Ishikawa (cell line): ENCODE results near the gene GLRX5.

Source experiments
- CEBPB ChIP-seq: IDR thresholded peaks from 2 replicates; pipeline ENCODE4 v1.6.1; 2012
- CREB1 ChIP-seq: IDR thresholded peaks from 2 replicates; pipeline ENCODE4 v1.6.1; 2012; ENCODE audit warnings: low read depth
- EGR1 ChIP-seq: IDR thresholded peaks from 2 replicates; pipeline ENCODE4 v1.6.1; 2012
- EP300 ChIP-seq: IDR thresholded peaks from 2 replicates; pipeline ENCODE4 v1.6.1; 2012; ENCODE audit warnings: borderline replicate concordance
- FOXM1 ChIP-seq: IDR thresholded peaks from 2 replicates; pipeline ENCODE4 v1.6.1; 2012; ENCODE audit warnings: low read depth, borderline replicate concordance
- NFIC ChIP-seq: IDR thresholded peaks from 2 replicates; pipeline ENCODE4 v1.6.1; 2012
- RAD21 ChIP-seq: IDR thresholded peaks from 2 replicates; pipeline ENCODE4 v1.6.1; 2012; ENCODE audit warnings: low read depth
- TAF1 ChIP-seq: IDR thresholded peaks from 2 replicates; pipeline ENCODE4 v1.6.1; 2012; ENCODE audit warnings: low read depth, mild to moderate bottlenecking
- TCF12 ChIP-seq: IDR thresholded peaks from 2 replicates; pipeline ENCODE4 v1.6.1; 2012; ENCODE audit warnings: low read depth
- TEAD4 ChIP-seq: IDR thresholded peaks from 2 replicates; pipeline ENCODE4 v1.6.1; 2012
- YY1 ChIP-seq: IDR thresholded peaks from 2 replicates; pipeline ENCODE4 v1.6.1; 2012; ENCODE audit warnings: low read depth
- ZBTB7A ChIP-seq: IDR thresholded peaks from 2 replicates; pipeline ENCODE4 v1.6.1; 2012; ENCODE audit warnings: low read depth
- TF ChIP-seq, protein P1 (sequence below): IDR thresholded peaks from 2 replicates; pipeline ENCODE4 v1.6.1; 2012; ENCODE audit warnings: low read depth, mild to moderate bottlenecking
- TF ChIP-seq, protein P2 (sequence below): IDR thresholded peaks from 2 replicates; pipeline ENCODE4 v1.6.1; 2012
- TF ChIP-seq, protein P3 (sequence below): IDR thresholded peaks from 2 replicates; pipeline ENCODE4 v1.6.1; 2012

Gene GLRX5

DNA sequence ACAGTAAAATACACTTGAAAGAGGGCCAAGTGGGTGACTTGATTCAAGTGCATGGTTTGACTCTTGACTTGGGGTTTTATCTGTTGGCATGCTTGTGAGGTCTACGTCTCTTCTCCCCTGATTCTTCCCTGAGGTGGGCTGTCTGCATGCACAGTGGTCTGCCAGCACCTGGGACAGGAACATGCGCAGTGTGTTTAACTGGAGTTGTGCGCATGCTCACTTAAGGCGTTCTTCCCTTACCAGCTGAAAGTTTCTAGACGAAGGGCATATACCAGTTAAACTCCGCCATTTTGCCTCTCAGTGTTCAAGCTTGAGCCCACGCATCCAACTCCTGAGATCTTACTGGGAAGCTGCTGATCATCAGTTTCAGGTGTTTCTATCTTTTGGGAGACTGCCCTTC is 38.5 kb downstream of the GLRX5 start:
- TF ChIP-seq YY1 (no peak), CEBPB (no peak), ZBTB7A (no peak), TAF1 (no peak), EP300 (no peak), TCF12 (no peak), FOXM1 (no peak), CREB1 (no peak), EGR1 (no peak), RAD21 (no peak), NFIC (no peak), TEAD4 (no peak)
- TF ChIP-seq, protein P1, sequence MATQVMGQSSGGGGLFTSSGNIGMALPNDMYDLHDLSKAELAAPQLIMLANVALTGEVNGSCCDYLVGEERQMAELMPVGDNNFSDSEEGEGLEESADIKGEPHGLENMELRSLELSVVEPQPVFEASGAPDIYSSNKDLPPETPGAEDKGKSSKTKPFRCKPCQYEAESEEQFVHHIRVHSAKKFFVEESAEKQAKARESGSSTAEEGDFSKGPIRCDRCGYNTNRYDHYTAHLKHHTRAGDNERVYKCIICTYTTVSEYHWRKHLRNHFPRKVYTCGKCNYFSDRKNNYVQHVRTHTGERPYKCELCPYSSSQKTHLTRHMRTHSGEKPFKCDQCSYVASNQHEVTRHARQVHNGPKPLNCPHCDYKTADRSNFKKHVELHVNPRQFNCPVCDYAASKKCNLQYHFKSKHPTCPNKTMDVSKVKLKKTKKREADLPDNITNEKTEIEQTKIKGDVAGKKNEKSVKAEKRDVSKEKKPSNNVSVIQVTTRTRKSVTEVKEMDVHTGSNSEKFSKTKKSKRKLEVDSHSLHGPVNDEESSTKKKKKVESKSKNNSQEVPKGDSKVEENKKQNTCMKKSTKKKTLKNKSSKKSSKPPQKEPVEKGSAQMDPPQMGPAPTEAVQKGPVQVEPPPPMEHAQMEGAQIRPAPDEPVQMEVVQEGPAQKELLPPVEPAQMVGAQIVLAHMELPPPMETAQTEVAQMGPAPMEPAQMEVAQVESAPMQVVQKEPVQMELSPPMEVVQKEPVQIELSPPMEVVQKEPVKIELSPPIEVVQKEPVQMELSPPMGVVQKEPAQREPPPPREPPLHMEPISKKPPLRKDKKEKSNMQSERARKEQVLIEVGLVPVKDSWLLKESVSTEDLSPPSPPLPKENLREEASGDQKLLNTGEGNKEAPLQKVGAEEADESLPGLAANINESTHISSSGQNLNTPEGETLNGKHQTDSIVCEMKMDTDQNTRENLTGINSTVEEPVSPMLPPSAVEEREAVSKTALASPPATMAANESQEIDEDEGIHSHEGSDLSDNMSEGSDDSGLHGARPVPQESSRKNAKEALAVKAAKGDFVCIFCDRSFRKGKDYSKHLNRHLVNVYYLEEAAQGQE: no peak
- TF ChIP-seq, protein P2, sequence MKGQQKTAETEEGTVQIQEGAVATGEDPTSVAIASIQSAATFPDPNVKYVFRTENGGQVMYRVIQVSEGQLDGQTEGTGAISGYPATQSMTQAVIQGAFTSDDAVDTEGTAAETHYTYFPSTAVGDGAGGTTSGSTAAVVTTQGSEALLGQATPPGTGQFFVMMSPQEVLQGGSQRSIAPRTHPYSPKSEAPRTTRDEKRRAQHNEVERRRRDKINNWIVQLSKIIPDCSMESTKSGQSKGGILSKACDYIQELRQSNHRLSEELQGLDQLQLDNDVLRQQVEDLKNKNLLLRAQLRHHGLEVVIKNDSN: no peak
- TF ChIP-seq, protein P3, sequence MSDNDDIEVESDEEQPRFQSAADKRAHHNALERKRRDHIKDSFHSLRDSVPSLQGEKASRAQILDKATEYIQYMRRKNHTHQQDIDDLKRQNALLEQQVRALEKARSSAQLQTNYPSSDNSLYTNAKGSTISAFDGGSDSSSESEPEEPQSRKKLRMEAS: no peak

DNA sequence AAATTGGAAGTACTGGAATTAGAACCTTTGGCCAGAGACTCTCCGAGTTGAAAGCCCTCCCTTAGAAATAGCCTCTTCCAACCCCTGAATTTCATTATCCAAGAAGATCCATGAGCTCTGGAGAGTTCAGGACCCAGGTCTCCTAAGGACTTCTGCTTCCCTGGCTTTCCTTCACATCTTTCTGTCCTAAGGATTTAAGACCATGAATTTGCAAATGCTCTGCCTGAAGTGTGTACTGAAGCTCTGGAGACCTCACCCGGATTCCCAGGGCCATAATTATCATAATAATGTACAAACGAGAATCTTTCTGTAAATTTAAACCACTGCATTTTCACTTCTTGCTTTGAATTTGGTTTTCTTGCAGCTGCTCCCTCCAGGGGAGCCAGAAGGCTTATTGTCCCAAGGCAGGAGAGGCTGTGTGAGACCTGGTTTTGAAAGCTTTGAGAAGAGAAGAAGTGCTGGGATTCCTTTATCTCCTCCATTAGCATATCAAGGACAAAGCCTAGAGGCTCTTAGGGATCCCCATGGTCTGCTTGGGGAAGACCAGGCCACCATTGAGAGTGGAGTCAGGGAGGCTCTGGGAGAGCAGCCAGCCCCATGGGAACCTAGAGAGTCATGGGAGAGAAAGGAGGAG is 41.1 kb downstream of the GLRX5 start:
- TF ChIP-seq TEAD4: no peak
- TF ChIP-seq TAF1: no peak
- TF ChIP-seq, protein P1: no peak
- no peak for TF ChIP-seq CEBPB
- TF ChIP-seq EGR1: no peak
- TF ChIP-seq NFIC: no peak
- no peak for TF ChIP-seq TCF12

DNA sequence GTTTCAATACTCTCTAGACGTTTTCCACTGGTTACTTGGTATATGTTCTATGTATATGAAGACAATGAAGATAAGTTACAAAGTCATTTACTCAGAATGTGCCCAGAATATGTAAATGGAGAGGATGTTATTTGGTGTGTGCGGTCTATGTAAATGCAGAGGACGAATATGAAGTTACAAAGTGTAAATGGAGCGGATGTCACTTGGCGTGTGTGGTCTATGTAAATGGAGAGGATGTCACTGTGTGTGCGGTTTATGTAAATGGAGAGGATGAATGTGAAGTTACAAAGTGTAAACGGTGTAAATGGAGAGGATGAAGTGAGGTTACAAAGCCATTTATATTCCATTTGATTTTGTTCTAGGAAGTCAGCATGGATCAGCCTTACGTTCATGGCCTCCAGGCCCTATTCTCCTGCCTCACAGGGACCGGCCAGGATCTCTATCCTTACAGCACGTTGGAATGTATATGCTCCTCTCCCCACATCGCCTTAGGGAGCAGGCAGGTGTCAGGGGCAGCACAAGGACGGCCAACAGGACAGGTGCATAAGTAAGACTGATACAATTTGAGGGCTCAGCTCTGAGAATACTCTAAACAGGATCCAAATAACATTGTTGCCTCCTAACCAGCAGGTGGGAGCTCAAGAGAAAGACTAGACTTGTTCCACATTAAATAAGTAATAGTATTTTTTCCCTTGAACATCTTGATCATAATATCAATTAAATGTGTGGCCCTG is 42.4 kb downstream of the GLRX5 start:
- TF ChIP-seq EP300 (no peak), YY1 (no peak), NFIC (no peak), TCF12 (no peak)
- TF ChIP-seq, protein P3: no peak
- TF ChIP-seq, protein P2: no peak

DNA sequence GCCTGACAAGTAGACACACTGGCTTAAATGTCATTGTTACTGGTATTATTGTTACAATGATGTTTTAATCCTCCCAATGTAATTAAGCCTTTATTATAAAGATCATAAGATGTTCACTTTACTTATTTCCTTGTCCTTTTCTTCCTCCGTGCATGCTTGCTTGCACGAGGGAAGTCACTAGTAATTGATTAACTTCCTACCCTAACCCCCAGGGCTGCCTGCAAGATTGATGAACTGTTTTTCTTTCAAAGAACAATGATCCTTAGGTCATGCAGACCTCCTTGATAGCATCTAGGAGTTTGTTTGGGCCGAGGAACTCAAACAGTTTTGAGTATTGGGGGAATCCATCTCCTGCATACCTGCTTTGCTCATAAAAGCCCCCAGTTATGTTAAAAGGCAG is 43.0 kb downstream of the GLRX5 start:
- TF ChIP-seq, protein P3: no peak

DNA sequence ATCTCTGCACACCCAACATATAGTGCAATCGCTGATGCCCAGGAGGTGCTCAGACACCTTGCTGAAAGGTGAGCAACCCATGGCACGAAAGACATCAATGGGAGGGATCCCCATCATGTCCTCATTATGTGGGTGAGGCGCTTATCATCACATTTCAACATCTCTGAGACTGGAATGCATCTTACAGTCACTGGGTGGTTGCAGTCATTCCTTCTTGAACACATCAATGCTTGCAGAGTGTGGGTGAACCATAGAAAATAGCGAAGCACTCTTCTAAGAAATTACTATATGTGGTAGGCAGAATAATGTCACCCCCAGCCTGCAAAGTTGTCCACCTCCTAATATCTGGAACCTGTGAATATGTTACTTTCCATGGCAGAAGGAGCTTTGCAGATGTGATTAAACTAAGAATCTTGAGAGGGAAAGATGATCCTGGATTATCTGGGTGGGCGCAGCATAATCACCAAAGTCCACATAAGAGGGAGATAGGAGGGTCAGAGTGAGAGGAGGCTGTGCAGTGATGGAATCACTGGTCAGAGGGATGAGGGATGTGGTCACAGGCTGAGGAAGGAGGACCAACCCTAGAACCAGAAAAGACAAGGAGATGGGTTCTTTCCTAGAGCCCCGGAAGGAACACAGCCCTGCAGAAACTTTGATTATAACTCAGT is 51.2 kb downstream of the GLRX5 start:
- TF ChIP-seq EGR1 (no peak), RAD21 (no peak), TCF12 (no peak), FOXM1 (no peak), CREB1 (no peak), EP300 (no peak), ZBTB7A (no peak), TEAD4 (no peak), CEBPB (no peak), YY1 (no peak), NFIC (no peak), TAF1 (no peak)
- TF ChIP-seq, protein P1: no peak
- TF ChIP-seq, protein P3: no peak
- TF ChIP-seq, protein P2: no peak
